Transverse colon (tissue), 4 donors: ENCODE measurements around the gene IL17RE.

Source experiments
- POLR2A ChIP-seq: fragments of 450-650 bp; IDR thresholded peaks from one replicate; pipeline ENCODE4 v1.6.1; 2016; ENCODE audit warnings: antibody characterized with exemption, mild to moderate bottlenecking, moderate library complexity
- POLR2AphosphoS5 ChIP-seq, 3 donors: sonication (generic); formaldehyde crosslinking; IDR thresholded peaks; one replicate each; pipeline ENCODE4 v1.6.1; 2016; ENCODE audit warnings: antibody characterized with exemption in 3 of 3
- TF ChIP-seq, protein P1 (sequence below), 5 experiments: fragments of 200-600 bp in 3 of 5; fragments of 450-650 bp in 2 of 5; sonication (generic) in 3 of 5; IDR thresholded peaks; 1 replicate in 2 of 5; 2 replicates in 3 of 5; pipeline ENCODE4 v1.5.1; 2016 to 2017; ENCODE audit warnings: antibody characterized with exemption in 5 of 5, inconsistent platforms in 3 of 5, mild to moderate bottlenecking in 2 of 5, moderate library complexity in 1 of 5

DNA sequence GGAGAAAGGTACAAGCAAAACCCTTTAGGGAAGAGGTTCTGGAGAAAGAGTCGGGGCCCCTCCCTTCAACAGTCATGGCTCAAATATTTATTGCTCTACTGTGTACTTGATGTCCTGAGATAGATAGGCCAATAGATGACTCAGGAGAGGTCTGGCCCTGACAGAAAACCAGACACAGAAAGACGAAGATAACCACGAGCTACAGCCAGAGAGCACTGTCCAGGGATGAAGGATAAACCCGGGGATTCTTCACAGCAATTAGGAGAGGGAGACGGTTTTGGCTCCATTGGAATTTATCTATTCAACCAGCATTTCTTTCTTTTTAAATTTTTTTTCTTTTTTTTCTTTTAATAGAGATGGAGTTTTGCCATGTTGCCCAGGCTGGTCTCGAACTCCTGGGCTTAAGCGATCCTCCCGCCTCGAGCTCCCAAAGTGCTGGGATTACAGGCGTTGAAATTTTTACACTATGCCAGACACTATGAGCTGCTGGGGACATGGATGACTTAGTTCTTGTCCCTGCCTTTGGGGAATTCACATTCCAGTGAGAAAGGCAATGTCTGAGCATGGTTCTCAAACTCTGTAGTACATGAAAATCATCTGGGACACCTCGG is 18.0 kb upstream of the IL17RE start:
- TF ChIP-seq, protein P1, sequence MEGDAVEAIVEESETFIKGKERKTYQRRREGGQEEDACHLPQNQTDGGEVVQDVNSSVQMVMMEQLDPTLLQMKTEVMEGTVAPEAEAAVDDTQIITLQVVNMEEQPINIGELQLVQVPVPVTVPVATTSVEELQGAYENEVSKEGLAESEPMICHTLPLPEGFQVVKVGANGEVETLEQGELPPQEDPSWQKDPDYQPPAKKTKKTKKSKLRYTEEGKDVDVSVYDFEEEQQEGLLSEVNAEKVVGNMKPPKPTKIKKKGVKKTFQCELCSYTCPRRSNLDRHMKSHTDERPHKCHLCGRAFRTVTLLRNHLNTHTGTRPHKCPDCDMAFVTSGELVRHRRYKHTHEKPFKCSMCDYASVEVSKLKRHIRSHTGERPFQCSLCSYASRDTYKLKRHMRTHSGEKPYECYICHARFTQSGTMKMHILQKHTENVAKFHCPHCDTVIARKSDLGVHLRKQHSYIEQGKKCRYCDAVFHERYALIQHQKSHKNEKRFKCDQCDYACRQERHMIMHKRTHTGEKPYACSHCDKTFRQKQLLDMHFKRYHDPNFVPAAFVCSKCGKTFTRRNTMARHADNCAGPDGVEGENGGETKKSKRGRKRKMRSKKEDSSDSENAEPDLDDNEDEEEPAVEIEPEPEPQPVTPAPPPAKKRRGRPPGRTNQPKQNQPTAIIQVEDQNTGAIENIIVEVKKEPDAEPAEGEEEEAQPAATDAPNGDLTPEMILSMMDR (IDR thresholded peaks at IDR 0.05), result no peak
- TF ChIP-seq POLR2AphosphoS5 (IDR thresholded peaks at IDR 0.05) (peak in 2 of 3 donors; percentile 44 to 55), POLR2A (no peak)
